HL-60 (cell line): ENCODE measurements around the gene UBE2V1.

Experiments used
- DNase-seq, 2 experiments: peaks; one replicate each; pipeline ENCODE4 v3.0.0-alpha.2; 2010 to 2020; ENCODE audit warnings: low read depth in 1 of 2, low spot score in 1 of 2
- H3K27ac ChIP-seq: fragments of 250-450 bp; sonication (Bioruptor Pico); replicated peaks from 2 replicates; pipeline ENCODE4 v1.5.1; 2020; ENCODE audit warnings: mild to moderate bottlenecking, moderate library complexity
- H3K27me3 ChIP-seq: fragments of 250-450 bp; sonication (Bioruptor Pico); 2 replicates; pipeline ENCODE4 v1.5.1; 2021; ENCODE audit warnings: mild to moderate bottlenecking, moderate library complexity; ENCODE audit not compliant: insufficient read depth, poor library complexity, severe bottlenecking
- H3K4me3 ChIP-seq: replicated peaks from 2 replicates; pipeline ENCODE4 v1.5.1; 2011; ENCODE audit warnings: mild to moderate bottlenecking, control low read depth, low read length; ENCODE audit not compliant: insufficient read depth
- GABPA ChIP-seq: IDR thresholded peaks from 2 replicates; pipeline ENCODE4 v1.6.1; 2012; ENCODE audit warnings: low read depth
- POLR2AphosphoS5 ChIP-seq: IDR thresholded peaks from 2 replicates; pipeline ENCODE4 v1.6.1; 2012; ENCODE audit warnings: low read depth
- REST ChIP-seq: IDR thresholded peaks from 2 replicates; pipeline ENCODE4 v1.6.1; 2012; ENCODE audit warnings: low read depth; ENCODE audit not compliant: insufficient replicate concordance
- SPI1 ChIP-seq: IDR thresholded peaks from 2 replicates; pipeline ENCODE4 v1.6.1; 2012; ENCODE audit warnings: low read depth, mild to moderate bottlenecking, borderline replicate concordance
- TF ChIP-seq, protein P1 (sequence below): IDR thresholded peaks from one replicate; pipeline ENCODE4 v1.5.1; 2011; ENCODE audit warnings: low read length, control low read depth, inconsistent platforms; ENCODE audit not compliant: insufficient read depth

UBE2V1 gene

GRCh38 chr20:50101281-50101680 lies 11.7 kb downstream of the UBE2V1 start:
- no peaks in the 10 kb centered on the region for H3K27me3 ChIP-seq
- TF ChIP-seq SPI1 = no peak
- no peak for TF ChIP-seq REST
- TF ChIP-seq, protein P1, sequence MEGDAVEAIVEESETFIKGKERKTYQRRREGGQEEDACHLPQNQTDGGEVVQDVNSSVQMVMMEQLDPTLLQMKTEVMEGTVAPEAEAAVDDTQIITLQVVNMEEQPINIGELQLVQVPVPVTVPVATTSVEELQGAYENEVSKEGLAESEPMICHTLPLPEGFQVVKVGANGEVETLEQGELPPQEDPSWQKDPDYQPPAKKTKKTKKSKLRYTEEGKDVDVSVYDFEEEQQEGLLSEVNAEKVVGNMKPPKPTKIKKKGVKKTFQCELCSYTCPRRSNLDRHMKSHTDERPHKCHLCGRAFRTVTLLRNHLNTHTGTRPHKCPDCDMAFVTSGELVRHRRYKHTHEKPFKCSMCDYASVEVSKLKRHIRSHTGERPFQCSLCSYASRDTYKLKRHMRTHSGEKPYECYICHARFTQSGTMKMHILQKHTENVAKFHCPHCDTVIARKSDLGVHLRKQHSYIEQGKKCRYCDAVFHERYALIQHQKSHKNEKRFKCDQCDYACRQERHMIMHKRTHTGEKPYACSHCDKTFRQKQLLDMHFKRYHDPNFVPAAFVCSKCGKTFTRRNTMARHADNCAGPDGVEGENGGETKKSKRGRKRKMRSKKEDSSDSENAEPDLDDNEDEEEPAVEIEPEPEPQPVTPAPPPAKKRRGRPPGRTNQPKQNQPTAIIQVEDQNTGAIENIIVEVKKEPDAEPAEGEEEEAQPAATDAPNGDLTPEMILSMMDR = no peak
- no peak overlapping the region for H3K27ac ChIP-seq
- peak in 1 of 2 experiments; percentile 51 for DNase-seq
- no peak overlapping the region for H3K4me3 ChIP-seq

DNA sequence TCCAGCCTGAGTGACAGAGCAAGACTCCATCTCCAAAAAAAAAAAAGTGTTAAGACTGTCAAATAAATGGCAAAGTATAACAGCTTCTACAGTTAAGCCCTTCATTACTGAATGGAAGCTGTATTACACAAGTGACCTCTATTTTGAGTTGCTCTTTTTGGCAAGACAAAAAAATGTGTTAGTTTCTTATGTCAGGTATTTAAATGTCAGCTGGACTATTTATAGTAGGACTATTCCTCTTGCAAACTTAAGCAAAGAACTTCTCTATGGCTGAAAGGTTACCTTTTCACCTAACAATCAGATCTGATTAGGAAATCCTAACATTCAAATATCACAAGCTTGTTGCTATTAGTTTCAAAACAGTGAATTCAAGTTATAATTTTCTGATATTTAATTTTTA lies 12.4 kb downstream of the UBE2V1 start:
- no peak for DNase-seq
- Histone ChIP-seq H3K4me3 (no peak overlapping the region), H3K27me3 (no peaks in the 10 kb centered on the region), H3K27ac (no peak overlapping the region)
- TF ChIP-seq POLR2AphosphoS5 (no peak), REST (no peak), GABPA (no peak)
- TF ChIP-seq, protein P1 = no peak

- no peak for TF ChIP-seq POLR2AphosphoS5
- TF ChIP-seq REST = no peak
- TF ChIP-seq SPI1 = no peak
- TF ChIP-seq, protein P1 = no peak
- TF ChIP-seq GABPA = no peak
- DNase-seq = no peak
- H3K27ac ChIP-seq = no peak overlapping the region
- H3K27me3 ChIP-seq = no peaks in the 10 kb centered on the region
- no peak overlapping the region for H3K4me3 ChIP-seq
These were observed 13.4 kb downstream of the UBE2V1 start for GRCh38 chr20:50099565-50099991.
